ENCODE measurements around the gene ZNRF2. TPM values are rescaled to one million over a fixed set of nuclear protein-coding genes. Genes with fewer than 3 reads are reported as not detected.

The ZNRF2 gene
- total and polyA plus RNA-seq, 3 experiments from 2014 or later = 4.2 to 13.6 (median 12.4) TPM

- no peaks in the 10 kb centered on the region for H3K27me3 ChIP-seq (ENCODE audit: insufficient read depth, low read length, poor library complexity, severe bottlenecking)
- Mint-ChIP-seq H3K4me3 (no peak overlapping the region), H3K36me3 (peaks cover 0 to 4% (median 3%) of the 10 kb centered on the region in 3 donors), H3K9me3 (no peaks in the 10 kb centered on the region), H3K27ac (peak overlapping the region in 2 of 8 donors; percentile 28 to 61), H3K27me3 (peaks cover 0 to 2% of the 10 kb centered on the region in 2 donors), H3K4me1 (peaks cover 14 to 21% (median 18%) of the 10 kb centered on the region in 3 donors)
- ChIA-PET CTCF (interaction anchor here (0.7 to 2.6 kb wide), 4 partner anchors 64 to 286 kb away, joined by 3 to 11 read pairs (median 8); no protein-coding TSS in a partner anchor), POLR2A (no interaction called here)
- DNase-seq = no peak
- H3K27ac ChIP-seq (ENCODE audit: low read depth, low read length) = no peak overlapping the region
- no peak overlapping the region for H3K4me3 ChIP-seq (ENCODE audit: low read length)
- no peaks in the 10 kb centered on the region for H3K4me1 ChIP-seq (ENCODE audit: insufficient read depth, low read length)
- no peaks in the 10 kb centered on the region for H3K9me3 ChIP-seq (ENCODE audit: low read length)
- no peaks in the 10 kb centered on the region for H3K36me3 ChIP-seq (ENCODE audit: insufficient read depth, low read length)
Measured at GRCh38 chr7:30278376-30278775, 6.0 kb upstream of the ZNRF2 start.

- Histone ChIP-seq H3K27ac (ENCODE audit: low read depth, low read length) (no peak overlapping the region), H3K4me3 (ENCODE audit: low read length) (no peak overlapping the region), H3K4me1 (ENCODE audit: insufficient read depth, low read length) (peaks cover 4% of the 10 kb centered on the region), H3K36me3 (ENCODE audit: insufficient read depth, low read length) (no peaks in the 10 kb centered on the region), H3K9me3 (ENCODE audit: low read length) (no peaks in the 10 kb centered on the region), H3K27me3 (ENCODE audit: insufficient read depth, low read length, poor library complexity, severe bottlenecking) (no peaks in the 10 kb centered on the region)
- Mint-ChIP-seq H3K27ac (peak overlapping the region in 3 of 8 donors; percentile 27 to 58 (median 28)), H3K27me3 (peaks cover 0 to 2% of the 10 kb centered on the region in 2 donors), H3K36me3 (peaks cover 0 to 5% (median 4%) of the 10 kb centered on the region in 3 donors), H3K4me3 (peak overlapping the region in 1 of 7 donors; percentile 9), H3K9me3 (no peaks in the 10 kb centered on the region), H3K4me1 (peaks cover 17 to 26% (median 23%) of the 10 kb centered on the region in 3 donors)
- CTCF ChIA-PET = interaction anchor here (0.7 to 2.6 kb wide), 4 partner anchors 63 to 286 kb away, joined by 3 to 11 read pairs (median 8); no protein-coding TSS in a partner anchor
- POLR2A ChIA-PET = interaction anchor here (1.0 kb wide), 1 partner anchor 69 kb away, joined by 3 read pairs; no protein-coding TSS in a partner anchor
- DNase-seq = no peak
Measured at GRCh38 chr7:30278849-30279652, 5.3 kb upstream of the ZNRF2 start.

GRCh38 chr7:30279653-30279904 lies 4.8 kb upstream of the ZNRF2 start:
- no peaks in the 10 kb centered on the region for H3K36me3 ChIP-seq (ENCODE audit: insufficient read depth, low read length)
- no peak for DNase-seq
- Mint-ChIP-seq H3K27me3 (peaks cover 0 to 2% of the 10 kb centered on the region in 2 donors), H3K9me3 (no peaks in the 10 kb centered on the region), H3K4me3 (peak overlapping the region in 1 of 7 donors; percentile 9), H3K4me1 (peaks cover 18 to 27% (median 24%) of the 10 kb centered on the region in 3 donors), H3K27ac (peak overlapping the region in 2 of 8 donors; percentile 27 to 58), H3K36me3 (peaks cover 0 to 6% (median 4%) of the 10 kb centered on the region in 3 donors)
- POLR2A ChIA-PET = interaction anchor here (1.0 kb wide), 1 partner anchor 68 kb away, joined by 3 read pairs; no protein-coding TSS in a partner anchor
- CTCF ChIA-PET = interaction anchor here (2.0 kb wide), 1 partner anchor 73 kb away, joined by 9 read pairs; no protein-coding TSS in a partner anchor
- no peaks in the 10 kb centered on the region for H3K27me3 ChIP-seq (ENCODE audit: insufficient read depth, low read length, poor library complexity, severe bottlenecking)
- H3K27ac ChIP-seq (ENCODE audit: low read depth, low read length) = no peak overlapping the region
- H3K4me3 ChIP-seq (ENCODE audit: low read length) = no peak overlapping the region
- peaks cover 4% of the 10 kb centered on the region for H3K4me1 ChIP-seq (ENCODE audit: insufficient read depth, low read length)
- no peaks in the 10 kb centered on the region for H3K9me3 ChIP-seq (ENCODE audit: low read length)

DNA sequence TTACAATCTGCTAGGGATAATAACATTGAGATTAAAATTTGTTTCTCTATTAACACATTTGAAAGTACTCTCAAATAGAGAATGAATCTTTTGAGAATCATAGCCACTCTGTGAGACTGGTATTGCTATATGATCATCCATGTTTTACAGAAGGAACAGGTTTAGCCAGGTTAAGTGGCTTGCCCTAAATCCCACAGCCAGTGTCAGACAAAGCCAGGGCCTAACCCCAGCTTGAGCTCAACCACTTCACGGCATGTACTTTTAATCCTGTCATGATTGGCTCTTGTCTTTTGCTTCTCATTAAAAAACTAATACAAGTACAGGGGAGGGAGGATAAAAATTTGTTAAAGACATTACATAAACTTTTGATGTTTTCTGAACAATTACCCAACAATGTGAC lies 3.8 kb upstream of the ZNRF2 start:
- Histone ChIP-seq H3K27me3 (ENCODE audit: insufficient read depth, low read length, poor library complexity, severe bottlenecking) (no peaks in the 10 kb centered on the region), H3K4me1 (ENCODE audit: insufficient read depth, low read length) (peaks cover 4% of the 10 kb centered on the region), H3K36me3 (ENCODE audit: insufficient read depth, low read length) (no peaks in the 10 kb centered on the region), H3K9me3 (ENCODE audit: low read length) (no peaks in the 10 kb centered on the region), H3K27ac (ENCODE audit: low read depth, low read length) (no peak overlapping the region), H3K4me3 (ENCODE audit: low read length) (no peak overlapping the region)
- peaks cover 0 to 2% of the 10 kb centered on the region in 2 donors for H3K27me3 Mint-ChIP-seq
- H3K4me1 Mint-ChIP-seq = peaks cover 18 to 27% (median 24%) of the 10 kb centered on the region in 3 donors
- DNase-seq = no peak
- POLR2A ChIA-PET = no interaction called here
- H3K9me3 Mint-ChIP-seq = no peaks in the 10 kb centered on the region
- peak overlapping the region in 1 of 8 donors; percentile 7 for H3K27ac Mint-ChIP-seq
- no peak overlapping the region for H3K4me3 Mint-ChIP-seq
- CTCF ChIA-PET = no interaction called here
- H3K36me3 Mint-ChIP-seq = peaks cover 0 to 6% (median 2%) of the 10 kb centered on the region in 3 donors

DNA sequence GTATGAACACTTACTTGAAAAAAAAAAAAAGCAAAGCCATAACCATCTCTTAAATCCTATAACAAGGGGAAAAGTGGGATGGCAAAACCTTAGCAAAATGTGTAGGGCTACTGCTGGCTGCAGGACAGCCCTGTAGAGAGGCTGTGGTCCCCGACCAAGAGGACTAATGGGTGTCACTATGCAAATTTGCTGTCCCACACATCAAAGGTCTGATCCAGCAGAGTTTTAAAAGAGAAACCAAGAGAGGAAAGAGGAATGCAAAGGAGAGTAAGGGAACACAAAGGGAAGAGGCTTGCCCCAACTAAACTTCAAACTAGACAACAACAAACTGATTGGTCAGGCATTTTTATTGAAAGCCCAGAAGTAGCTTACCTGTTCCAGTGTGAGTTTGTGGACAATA lies 3.1 kb upstream of the ZNRF2 start:
- Histone ChIP-seq H3K4me1 (ENCODE audit: insufficient read depth, low read length) (peaks cover 5% of the 10 kb centered on the region), H3K4me3 (ENCODE audit: low read length) (no peak overlapping the region), H3K9me3 (ENCODE audit: low read length) (no peaks in the 10 kb centered on the region), H3K27me3 (ENCODE audit: insufficient read depth, low read length, poor library complexity, severe bottlenecking) (no peaks in the 10 kb centered on the region), H3K27ac (ENCODE audit: low read depth, low read length) (no peak overlapping the region), H3K36me3 (ENCODE audit: insufficient read depth, low read length) (no peaks in the 10 kb centered on the region)
- POLR2A ChIA-PET = no interaction called here
- Mint-ChIP-seq H3K27ac (peak overlapping the region in 1 of 8 donors; percentile 2), H3K36me3 (peaks cover 2 to 12% (median 5%) of the 10 kb centered on the region in 3 donors), H3K9me3 (peaks cover 2 to 5% (median 4%) of the 10 kb centered on the region in 5 donors), H3K4me1 (peaks cover 21 to 31% (median 30%) of the 10 kb centered on the region in 3 donors), H3K4me3 (peak overlapping the region in 2 of 7 donors; percentile 3 to 20), H3K27me3 (peaks cover 0 to 2% of the 10 kb centered on the region in 2 donors)
- CTCF ChIA-PET = no interaction called here
- DNase-seq = no peak

GRCh38 chr7:30281791-30282190 lies 2.6 kb upstream of the ZNRF2 start:
- no peak for DNase-seq
- Mint-ChIP-seq H3K9me3 (peaks cover 4 to 11% (median 9%) of the 10 kb centered on the region in 5 donors), H3K36me3 (peaks cover 2 to 18% (median 11%) of the 10 kb centered on the region in 3 donors), H3K4me1 (peaks cover 25 to 35% (median 34%) of the 10 kb centered on the region in 3 donors), H3K27me3 (peaks cover 0 to 2% of the 10 kb centered on the region in 2 donors), H3K27ac (no peak overlapping the region), H3K4me3 (no peak overlapping the region)
- Histone ChIP-seq H3K36me3 (ENCODE audit: insufficient read depth, low read length) (no peaks in the 10 kb centered on the region), H3K27me3 (ENCODE audit: insufficient read depth, low read length, poor library complexity, severe bottlenecking) (no peaks in the 10 kb centered on the region), H3K9me3 (ENCODE audit: low read length) (no peaks in the 10 kb centered on the region), H3K4me1 (ENCODE audit: insufficient read depth, low read length) (peaks cover 10% of the 10 kb centered on the region), H3K4me3 (ENCODE audit: low read length) (no peak overlapping the region), H3K27ac (ENCODE audit: low read depth, low read length) (no peak overlapping the region)
- CTCF ChIA-PET = interaction anchor here (0.7 kb wide), 1 partner anchor 282 kb away, joined by 3 read pairs; no protein-coding TSS in a partner anchor
- POLR2A ChIA-PET = no interaction called here

DNA sequence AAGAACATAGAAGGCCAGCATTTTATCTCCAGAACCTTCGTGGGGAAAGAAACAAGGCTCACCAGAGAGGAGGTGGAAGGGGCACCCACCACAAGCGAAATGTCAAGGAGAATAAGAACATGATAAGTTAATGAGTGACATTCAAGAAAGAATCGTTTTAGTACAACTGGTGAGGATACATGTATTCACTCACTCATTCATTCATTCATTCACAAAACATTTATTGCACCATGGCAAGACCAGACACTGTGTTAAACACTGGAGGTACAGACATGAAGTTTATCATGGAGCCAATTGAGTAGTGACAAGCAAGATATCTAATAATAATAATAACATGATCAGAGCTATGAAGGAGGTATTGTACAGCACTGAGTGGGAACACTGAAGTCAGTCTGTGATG lies 1.7 kb upstream of the ZNRF2 start:
- no peak overlapping the region for H3K27ac ChIP-seq (ENCODE audit: low read depth, low read length)

More for the DNA sequence above, 1.7 kb upstream of the ZNRF2 start:
- Histone ChIP-seq H3K36me3 (ENCODE audit: insufficient read depth, low read length) (no peaks in the 10 kb centered on the region), H3K27me3 (ENCODE audit: insufficient read depth, low read length, poor library complexity, severe bottlenecking) (no peaks in the 10 kb centered on the region), H3K4me3 (ENCODE audit: low read length) (no peak overlapping the region), H3K4me1 (ENCODE audit: insufficient read depth, low read length) (peaks cover 15% of the 10 kb centered on the region), H3K9me3 (ENCODE audit: low read length) (no peaks in the 10 kb centered on the region)
- H3K27me3 Mint-ChIP-seq = peaks cover 0 to 2% of the 10 kb centered on the region in 2 donors
- no peak for DNase-seq
- ChIA-PET POLR2A (interaction anchor here (0.6 kb wide), 1 partner anchor 293 kb away, joined by 3 read pairs; no protein-coding TSS in a partner anchor), CTCF (no interaction called here)
- H3K4me3 Mint-ChIP-seq = peak overlapping the region in 5 of 7 donors; percentile 8 to 90 (median 87)
- H3K4me1 Mint-ChIP-seq = peaks cover 31 to 43% (median 41%) of the 10 kb centered on the region in 3 donors
- peaks cover 4 to 13% (median 9%) of the 10 kb centered on the region in 5 donors for H3K9me3 Mint-ChIP-seq
- peak overlapping the region in 5 of 8 donors; percentile 85 to 96 (median 92) for H3K27ac Mint-ChIP-seq
- H3K36me3 Mint-ChIP-seq = peaks cover 2 to 18% (median 14%) of the 10 kb centered on the region in 3 donors
